Stimulated activated CD8-positive, alpha-beta memory T cell treated with anti-CD3 and anti-CD28 coated beads, Interleukin-7, amount 100 ng/mL, for 4 hours (primary cell): ENCODE data around the gene ZSCAN4.

ENCODE experiments used
- DNase-seq, 2 donors: peaks; one replicate each; pipeline ENCODE4 v3.0.0-alpha.2; 2020; ENCODE audit warnings: low read depth in 2 of 2

ZSCAN4 gene, protein sequence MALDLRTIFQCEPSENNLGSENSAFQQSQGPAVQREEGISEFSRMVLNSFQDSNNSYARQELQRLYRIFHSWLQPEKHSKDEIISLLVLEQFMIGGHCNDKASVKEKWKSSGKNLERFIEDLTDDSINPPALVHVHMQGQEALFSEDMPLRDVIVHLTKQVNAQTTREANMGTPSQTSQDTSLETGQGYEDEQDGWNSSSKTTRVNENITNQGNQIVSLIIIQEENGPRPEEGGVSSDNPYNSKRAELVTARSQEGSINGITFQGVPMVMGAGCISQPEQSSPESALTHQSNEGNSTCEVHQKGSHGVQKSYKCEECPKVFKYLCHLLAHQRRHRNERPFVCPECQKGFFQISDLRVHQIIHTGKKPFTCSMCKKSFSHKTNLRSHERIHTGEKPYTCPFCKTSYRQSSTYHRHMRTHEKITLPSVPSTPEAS

DNA sequence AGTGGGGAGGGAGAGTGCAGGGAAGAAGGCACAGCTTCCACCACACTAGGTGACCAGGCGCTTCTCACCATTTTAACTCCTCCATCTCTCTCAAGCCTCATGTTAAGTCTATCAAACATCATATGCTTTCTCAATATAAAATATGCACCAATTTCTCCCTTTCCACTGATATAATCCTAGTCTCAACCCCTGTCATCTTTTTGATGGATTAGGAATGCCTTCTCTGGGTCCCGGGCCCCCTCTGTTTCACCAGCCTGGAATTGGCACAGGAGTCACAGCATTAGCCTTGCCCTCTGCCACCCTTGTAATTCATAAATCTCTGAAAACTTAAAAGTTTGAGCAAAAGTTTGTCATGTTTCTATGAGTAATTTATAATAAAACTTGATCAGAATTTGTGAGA, at the start of gene ZSCAN4:
Gene ZSCAN4 (plus strand): TSS at position 301 of the 400 bp plus-strand sequence. CDS start 7,211 bp downstream, outside the sequence.
- no peak for DNase-seq

DNA sequence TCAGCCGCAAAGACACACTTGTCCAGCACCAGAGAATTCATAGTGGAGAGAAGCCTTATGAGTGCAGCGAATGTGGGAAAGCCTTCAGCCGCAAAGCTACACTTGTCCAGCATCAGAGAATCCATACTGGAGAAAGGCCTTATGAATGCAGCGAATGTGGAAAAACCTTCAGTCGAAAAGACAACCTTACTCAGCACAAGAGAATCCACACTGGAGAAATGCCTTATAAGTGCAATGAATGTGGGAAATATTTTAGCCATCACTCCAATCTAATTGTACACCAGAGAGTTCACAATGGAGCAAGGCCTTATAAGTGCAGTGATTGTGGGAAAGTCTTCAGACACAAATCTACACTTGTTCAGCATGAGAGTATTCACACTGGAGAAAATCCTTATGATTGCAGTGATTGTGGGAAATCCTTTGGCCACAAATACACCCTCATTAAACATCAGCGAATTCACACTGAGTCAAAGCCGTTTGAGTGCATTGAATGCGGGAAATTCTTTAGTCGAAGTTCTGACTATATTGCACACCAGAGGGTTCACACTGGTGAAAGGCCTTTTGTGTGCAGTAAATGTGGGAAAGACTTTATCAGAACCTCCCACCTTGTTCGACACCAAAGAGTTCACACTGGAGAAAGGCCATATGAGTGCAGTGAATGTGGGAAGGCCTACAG, 47.9 kb upstream of the ZSCAN4 start:
- DNase-seq: no peak

DNA sequence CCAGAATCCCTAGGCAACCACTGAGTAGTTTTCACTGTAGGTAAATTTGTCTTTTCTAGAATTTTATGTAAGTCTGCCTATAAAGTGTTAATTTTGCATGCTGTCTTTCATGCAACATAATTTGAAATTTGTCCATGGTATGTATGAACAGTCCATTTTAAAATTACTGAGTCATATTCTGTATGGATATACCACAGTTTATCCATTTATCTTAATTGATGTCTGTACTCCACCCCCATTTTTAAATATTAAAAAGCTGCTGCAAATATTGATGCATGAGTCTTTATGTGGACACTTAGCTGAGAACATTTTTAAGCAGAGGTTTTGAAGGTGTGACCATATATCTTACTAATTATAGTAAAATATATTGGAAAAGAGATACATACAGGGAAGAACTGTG, 45.6 kb upstream of the ZSCAN4 start:
- no peak for DNase-seq

DNA sequence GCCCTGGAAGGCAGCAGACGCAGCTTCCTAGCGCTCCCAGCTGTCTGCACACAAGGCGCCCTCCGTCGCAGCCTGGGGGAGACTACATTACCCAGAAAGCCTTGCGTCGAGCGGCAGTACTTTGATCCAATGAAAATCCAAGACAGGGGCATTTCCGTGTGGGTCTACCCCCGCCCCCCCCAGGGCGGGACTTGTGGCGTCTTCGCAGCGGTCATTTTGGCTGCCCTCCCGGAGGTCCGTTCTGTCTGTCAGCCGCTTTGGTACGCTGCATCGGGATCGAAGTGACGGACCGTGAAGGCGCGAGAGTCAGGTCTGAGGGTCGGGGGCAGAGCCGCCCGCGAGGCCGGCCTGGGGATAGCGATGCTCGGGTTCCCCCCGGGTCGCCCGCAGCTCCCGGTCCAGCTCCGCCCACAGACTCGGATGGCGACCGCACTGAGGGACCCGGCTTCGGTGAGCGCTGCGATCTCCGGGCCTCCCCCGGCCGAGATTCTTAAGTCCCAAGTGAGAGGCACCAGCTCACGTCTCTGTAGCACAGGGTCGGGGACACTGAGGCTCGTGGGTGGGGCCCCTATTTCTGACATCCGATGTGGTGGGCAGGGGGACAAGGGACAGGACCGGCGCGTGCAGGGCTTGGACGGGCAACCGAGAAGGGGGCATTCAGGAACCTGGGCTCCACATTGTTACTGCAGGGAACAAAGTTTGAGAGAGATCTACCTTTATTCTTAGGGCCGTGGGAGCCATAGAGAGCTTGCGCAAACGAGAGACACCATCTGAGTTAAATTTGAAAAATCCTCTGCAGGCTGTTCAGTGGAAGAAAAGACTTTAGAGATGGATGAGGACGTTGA, 35.5 kb upstream of the ZSCAN4 start, which contains the start of gene ZNF211:
Gene ZNF211 (plus strand): TSS at position 182 of the 845 bp plus-strand sequence. CDS start 179 bp downstream, at position 361.
- peak; percentile 80 to 82 for DNase-seq

DNA sequence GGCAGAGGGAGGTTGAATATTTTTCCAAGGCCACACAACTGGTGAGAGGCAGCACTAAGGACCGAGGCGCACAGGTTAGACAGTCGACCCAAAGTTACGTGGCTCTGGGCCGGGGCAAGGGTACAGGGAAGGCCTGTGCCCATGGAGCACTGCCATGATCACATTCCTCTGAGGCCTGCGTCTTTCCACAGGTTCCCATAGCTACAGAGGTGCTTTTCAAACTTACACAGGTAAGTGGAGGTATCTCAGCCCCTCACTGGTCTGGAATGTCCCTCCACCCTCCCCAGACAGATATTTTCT, 35.0 kb upstream of the ZSCAN4 start:
- DNase-seq: no peak

DNA sequence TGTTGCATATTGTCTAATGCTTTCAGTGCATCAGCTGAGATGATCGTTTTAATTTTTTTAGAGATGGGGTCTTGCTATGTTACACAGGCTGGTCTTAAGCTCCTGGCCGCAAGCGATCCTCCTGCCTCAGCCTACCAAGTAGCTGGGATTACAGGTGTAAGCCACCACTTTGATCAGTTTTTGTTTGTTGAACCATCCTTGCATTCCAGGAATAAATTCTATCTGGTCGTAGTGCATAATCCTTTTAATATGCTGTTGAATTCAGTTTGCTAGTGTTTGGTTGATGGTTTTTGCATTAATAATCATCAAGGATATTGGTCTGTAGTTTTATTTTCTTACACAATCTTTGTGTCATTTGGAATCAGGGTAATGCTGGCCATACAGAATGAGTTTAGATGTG, 31.4 kb upstream of the ZSCAN4 start:
- DNase-seq: no peak

DNA sequence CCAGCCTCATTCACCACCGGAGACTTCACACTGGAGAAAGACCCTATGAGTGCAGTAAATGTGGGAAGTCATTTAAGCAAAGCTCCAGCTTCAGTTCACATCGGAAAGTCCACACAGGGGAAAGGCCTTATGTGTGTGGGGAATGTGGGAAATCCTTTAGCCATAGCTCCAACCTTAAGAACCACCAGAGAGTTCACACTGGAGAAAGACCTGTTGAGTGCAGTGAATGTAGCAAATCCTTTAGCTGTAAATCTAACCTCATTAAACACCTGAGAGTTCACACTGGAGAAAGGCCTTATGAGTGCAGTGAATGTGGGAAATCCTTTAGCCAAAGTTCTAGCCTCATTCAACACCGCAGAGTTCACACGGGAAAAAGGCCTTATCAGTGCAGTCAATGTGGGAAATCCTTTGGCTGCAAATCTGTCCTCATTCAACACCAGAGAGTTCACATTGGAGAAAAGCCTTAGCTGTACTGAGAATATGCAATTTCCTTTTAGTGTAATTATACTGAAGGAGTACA, 27.0 kb upstream of the ZSCAN4 start:
- DNase-seq: no peak

DNA sequence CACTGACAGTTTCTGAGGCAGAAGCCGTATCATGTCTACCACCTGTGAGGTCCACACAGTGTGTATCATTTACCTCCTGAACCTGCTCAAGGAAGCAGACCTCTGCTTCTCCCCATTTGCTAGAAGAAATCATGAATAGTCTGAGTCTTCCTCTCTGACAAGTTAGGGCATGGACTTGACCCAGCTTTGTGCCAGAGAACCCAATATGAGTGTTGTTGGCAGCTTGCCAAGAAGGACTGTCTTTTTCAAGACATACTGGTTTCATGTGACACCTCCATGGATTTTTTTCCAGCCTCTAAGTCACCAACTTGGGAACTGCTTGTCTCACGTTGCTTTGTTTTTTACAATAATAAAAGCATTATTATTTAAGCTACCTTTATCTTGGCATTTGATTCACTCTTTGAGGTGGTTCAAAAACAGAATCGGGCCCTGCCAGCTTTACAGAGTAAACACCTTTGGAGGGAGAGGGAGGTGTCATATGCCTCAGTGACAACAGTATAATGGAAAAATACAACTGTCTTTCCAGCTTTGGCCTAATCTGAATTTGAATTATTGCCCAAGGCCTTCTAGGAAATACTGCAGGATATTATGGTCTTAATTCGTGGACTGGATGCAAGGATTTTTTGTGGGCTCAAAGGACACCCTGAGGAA, 26.2 kb upstream of the ZSCAN4 start:
- DNase-seq: no peak

DNA sequence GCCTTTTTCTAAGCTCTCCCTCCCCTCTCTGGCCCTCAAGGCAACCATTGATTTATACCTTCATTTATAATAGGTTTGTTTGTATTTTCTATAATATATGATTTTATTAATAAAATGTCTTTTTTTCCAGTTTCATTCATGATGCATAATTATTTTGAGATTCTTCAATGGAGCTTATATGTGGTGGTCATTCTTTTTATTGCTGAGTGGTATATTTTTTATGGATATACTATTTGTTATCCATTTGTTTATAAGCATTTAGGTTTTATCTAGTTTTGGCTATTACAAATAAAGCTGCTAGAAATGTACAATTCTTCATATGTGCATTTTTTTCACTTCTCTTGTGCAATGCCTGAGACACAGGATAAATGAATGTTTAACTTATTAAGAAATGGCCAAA, 25.0 kb upstream of the ZSCAN4 start:
- DNase-seq: no peak

DNA sequence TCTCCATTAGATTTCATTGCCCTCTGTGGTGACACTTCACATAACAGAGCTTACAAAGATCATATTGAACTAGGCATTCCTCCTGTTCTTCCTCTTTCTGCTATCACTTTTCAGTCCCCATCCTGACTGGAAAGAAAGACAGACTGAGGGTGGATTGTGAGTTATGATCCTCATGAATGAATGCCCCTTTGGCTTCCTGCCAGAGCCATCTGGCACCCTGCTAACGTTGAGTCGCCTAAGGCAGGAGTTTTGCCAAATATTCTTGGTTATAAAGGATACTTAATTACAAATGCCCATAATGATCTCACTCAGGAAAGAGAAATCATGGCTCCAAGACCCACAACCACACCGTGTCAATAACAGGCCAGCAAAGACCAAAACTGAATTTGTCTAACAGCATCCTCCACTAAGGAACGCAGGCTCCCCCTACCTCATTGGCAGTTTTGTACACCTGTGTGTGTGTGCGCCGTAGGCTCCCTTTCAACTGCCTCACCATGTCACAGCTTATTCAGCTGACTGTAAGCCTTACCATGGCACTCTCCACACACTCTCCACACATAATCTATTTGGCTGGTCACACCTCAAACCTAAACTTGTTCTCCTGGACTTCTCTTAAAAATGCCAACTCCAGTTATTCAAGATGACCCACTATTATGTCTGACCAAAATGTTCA, 20.3 kb upstream of the ZSCAN4 start:
- DNase-seq: no peak

DNA sequence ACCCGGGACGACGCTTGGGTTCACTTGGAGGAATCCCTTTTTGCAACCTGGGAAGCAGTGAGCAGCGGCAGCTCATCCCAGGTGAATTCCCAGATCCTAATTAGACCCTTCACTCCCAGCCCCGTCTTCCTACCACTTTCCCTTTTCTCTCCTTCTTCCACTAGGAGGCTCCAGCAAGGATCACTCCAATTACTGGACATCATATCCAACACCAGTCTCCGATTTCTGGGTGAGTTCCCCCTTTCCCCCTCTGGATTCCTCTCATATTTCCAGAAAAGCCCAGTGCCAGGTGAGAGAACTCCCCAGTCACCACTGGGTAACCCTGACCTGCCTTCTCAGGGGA, 17.1 kb upstream of the ZSCAN4 start:
- no peak for DNase-seq

DNA sequence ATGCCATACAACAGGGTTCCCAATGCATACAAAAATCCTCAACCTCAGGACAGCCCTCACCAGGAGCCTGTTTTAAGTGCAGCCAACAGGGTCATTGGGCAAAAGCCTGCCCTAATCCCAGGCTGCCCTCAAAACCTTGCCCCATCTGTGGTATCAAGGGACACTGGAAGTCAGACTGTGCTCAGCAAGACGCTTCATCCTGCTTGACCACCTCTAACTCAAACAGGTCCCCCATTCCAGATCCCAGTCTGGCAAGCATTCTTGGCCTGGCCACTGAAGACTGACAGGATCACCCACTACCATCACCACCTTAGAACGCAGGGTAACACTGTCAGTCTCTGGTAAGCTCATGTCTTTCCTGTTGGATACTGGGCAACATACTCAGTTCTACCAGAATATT, 15.0 kb upstream of the ZSCAN4 start:
- DNase-seq: no peak

DNA sequence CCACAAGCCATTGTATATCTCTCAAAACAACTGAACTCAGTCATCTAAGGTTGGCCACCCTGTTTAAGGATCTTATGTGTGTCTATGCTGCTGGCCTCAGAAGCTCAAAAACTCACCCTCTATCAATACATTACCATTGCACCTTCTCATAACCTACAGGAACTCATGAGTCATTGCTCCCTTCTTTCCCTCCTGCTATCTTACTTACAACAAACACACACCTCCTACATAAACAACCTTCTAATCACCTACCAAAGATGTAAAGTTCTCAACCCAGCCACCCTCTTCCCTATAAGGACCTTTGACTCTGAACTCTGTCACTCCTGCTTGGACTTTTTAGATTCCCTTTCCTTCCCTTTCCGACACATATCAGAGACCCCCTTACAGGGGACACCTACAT, 13.3 kb upstream of the ZSCAN4 start:
- no peak for DNase-seq

DNA sequence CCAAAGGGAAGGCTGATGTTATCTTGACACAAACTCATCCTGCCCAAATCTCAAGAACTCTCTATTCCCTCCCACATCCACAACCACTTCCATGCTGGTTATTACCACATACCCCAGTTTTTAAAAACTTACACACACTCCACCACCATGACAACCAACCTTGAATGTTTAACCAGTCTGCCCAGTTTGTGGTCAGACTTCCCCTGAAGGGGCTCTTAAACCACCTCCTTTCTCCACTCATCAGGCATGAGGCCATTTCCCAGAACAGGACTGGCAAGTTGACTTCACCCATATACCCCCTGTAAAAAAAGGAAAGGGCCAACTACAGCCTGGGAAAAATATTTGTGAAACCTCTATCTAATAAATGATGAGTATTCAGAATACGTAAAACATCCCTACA, 12.4 kb upstream of the ZSCAN4 start:
- DNase-seq: no peak

DNA sequence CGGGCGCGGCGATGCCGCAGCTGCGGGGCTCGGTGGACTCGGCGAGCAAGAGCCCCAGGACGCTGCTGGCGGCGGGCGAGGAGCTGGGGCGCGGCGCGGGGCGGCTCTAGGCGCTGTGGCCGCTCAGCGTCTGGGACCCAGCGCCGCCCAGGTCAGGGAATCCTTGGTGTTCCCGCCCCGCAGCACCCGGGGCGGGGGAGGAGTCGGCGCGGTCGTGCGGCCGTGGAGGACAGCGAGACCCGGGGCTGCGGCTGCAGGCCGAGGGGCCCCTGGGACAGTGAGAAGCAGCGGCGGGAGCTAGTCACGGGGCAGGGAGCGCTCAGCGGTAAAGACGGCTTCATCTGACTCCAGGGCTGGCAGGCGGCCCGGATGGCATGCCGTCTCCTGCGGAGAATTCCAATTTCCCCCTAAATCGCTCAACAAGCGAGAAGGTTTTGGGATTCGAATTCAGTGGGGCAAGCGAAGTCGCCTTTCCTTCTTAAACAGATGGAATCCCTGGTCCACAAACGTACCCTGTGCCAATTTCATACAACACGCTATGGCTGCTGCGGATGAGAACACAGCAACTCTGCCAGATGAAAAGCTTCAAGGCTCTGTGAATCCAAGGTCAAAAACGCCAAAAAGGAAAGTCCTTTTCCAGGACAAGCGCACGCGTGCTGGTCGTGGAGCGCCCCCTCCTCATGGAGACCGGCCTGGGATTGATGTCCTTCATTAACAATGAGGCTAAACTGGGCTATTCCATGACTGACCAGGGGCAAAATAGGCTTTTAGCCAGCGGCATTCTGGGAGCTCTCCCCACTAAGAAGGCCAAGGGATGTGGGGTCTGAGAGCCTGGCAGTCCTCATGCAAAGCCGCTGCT, 4.2 kb upstream of the ZSCAN4 start:
- no peak for DNase-seq

DNA sequence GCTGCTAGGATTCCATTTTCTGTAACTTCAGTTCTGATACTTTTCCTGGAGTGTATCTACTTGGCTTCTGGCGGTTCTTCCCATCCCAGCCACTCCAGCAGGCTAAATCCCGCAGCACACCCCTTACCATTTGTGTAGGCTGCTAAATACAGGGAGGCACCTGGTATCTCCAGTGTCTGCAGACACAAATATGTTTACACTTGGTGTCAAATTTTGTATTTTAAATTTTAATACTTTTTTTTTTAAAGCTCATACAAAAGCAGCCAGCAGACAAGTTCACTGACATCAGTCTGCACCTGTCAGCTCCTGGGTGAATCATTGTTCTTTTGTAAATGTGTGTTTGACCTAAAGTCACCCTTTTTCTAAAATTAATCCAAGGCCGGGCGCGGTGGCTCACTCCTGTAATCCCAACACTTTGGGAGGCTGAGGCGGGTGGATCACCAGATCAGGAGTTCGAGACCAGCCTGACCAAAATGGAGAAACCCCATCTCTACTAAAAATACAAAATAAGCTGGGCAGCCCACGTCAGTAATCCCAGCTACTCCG, 3.4 kb upstream of the ZSCAN4 start:
- DNase-seq: no peak

DNA sequence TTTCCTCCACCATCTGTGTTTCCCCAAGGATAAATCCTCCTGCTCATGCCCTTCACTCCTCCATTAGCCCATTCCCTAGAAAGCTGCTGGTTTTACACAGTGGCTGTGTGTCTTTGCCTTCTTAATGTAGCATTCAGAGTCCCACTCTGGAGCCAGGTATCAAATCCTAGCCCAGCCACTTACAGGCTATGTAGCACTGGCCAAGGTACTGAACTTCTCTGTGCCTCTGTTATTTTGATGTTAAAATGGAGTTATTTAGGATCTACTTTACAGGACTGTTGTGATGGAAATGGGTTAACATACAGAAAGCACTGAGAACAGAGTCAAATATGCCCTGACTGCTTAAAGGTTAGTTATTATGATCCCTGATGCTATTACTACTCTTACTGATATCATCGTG, 1.5 kb upstream of the ZSCAN4 start:
- DNase-seq: no peak

DNA sequence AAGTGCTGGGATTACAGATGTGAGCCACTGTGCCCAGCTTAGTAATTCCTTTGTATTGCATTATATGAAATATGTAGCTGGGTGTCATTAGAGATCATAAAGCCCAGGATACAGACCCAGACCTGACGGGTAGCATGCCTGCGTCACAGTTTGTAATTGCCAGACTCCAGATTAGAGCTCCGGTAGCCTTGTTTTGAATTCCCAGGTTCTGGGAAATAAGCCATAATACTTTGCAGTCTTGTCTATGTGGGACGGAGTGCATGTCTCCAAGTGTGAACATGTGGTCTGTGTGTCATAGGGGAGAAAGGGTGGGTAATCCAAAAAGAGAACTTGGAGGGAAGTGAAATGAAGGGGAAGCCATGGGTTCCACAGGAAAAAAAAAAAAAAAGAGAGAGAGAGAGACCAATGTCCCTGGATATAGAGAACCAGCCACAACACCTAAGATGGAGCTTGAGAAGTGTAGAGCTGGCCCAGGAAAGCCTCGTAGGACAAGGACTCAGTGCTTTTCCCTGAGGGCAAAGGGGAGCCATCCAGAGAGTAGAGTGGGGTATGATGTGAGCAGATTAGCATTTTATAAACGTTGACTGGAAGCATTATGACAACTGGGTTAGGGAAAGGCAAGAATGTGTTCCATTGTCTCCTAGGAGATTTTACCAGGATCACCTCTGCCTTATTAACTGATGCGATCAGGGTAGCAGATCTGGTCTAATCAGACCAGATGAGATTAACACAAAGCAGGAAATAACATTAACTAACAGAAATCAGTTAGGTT, 2.6 kb downstream of the ZSCAN4 start:
- no peak for DNase-seq

DNA sequence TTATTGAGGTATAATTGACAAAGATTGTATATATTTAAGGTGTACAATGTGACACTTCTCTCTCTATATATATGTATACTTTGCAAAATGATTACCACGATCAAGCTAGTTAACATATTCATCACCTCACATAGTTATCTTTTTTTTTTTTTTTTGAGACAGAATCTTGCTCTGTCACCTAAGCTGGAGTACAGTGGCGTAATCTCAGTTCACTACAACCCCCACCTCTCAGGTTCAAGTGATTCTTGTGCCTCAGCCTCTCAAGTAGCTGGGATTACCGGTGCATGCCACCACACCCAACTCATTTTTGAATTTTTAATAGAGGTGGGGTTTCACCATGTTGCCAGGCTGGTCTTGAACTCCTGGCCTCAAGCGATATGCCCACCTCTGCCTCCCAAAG, 3.7 kb downstream of the ZSCAN4 start:
- no peak for DNase-seq
